Heart left ventricle (tissue), 16 donors: ENCODE measurements around the gene TNFAIP8L2. TPM values are rescaled to one million over a fixed set of nuclear protein-coding genes. Genes with fewer than 3 reads are reported as not detected.

Experiments used
- ATAC-seq, 4 donors: fragments of 200-7000 bp; cut with Tn5 transposase; one replicate each; pipeline ENCODE4 v1.9.1; 2020 to 2022; ENCODE audit warnings: moderate library complexity in 4 of 4, mild to moderate bottlenecking in 3 of 4, moderate number of reproducible peaks in 1 of 4
- DNase-seq, 5 donors: peaks; one replicate each; pipeline ENCODE4 v3.0.0-alpha.2; 2020
- H3K27ac ChIP-seq, 12 donors: fragments of 200-600 bp; sonication (generic) in 4 of 12; one replicate each; pipeline versions ENCODE4 v1.5.0 to v1.8.0; 2016 to 2022; ENCODE audit warnings: mild to moderate bottlenecking in 2 of 12
- H3K27me3 ChIP-seq, 9 donors: fragments of 200-600 bp; sonication (generic) in 2 of 9; one replicate each; pipeline versions ENCODE4 v1.5.1 to v1.8.0; 2016 to 2022; ENCODE audit warnings: mild to moderate bottlenecking in 3 of 9
- H3K36me3 ChIP-seq, 9 donors: fragments of 200-600 bp; sonication (generic) in 2 of 9; one replicate each; pipeline versions ENCODE4 v1.5.0 to v1.8.0; 2018 to 2022; ENCODE audit warnings: mild to moderate bottlenecking in 2 of 9
- H3K4me1 ChIP-seq, 12 donors: fragments of 200-600 bp; sonication (generic) in 4 of 12; one replicate each; pipeline versions ENCODE4 v1.5.0 to v1.8.0; 2016 to 2022; ENCODE audit warnings: mild to moderate bottlenecking in 3 of 12
- H3K4me3 ChIP-seq, 12 donors: fragments of 200-600 bp; sonication (generic) in 4 of 12; one replicate each; pipeline versions ENCODE4 v1.5.0 to v1.8.0; 2017 to 2022; ENCODE audit warnings: mild to moderate bottlenecking in 9 of 12, moderate library complexity in 4 of 12
- H3K9me3 ChIP-seq, 12 donors: fragments of 200-600 bp; sonication (generic) in 4 of 12; one replicate each; pipeline versions ENCODE4 v1.5.0 to v1.8.0; 2016 to 2022; ENCODE audit warnings: mild to moderate bottlenecking in 1 of 12
- POLR2A ChIP-seq, 2 donors: fragments of 450-650 bp; IDR thresholded peaks; one replicate each; pipeline ENCODE4 v1.6.1; 2017; ENCODE audit warnings: antibody characterized with exemption in 2 of 2, mild to moderate bottlenecking in 2 of 2, moderate library complexity in 2 of 2
- WGBS, 4 donors: extraction: QIAGEN DNeasy Blood & Tissue Kit in 2 of 4; methylation state at CpG; one replicate each; pipeline versions ENCODE4 v1.1.5 to v1.1.7; 2013 to 2018; 5-methylcytosine and 5-hydroxymethylcytosine counted together
- intact Hi-C, 10 donors: fragments of 100-400 bp; cut with DNase I; formaldehyde crosslinking; loops; one replicate each; pipeline versions ENCODE4 v1.11.1 to v1.14.2; 2022
- polyA plus RNA-seq, 2 donors: library from polyadenylated mRNA; stranded (reverse); fragments of 200-250 nt; gene quantifications; one replicate each; pipeline ENCODE4 v1.2.3, GENCODE V29; 2013
- total RNA-seq, 9 donors: library from RNA; depleted of rRNA in 2 of 9; stranded (reverse); fragments of >200 nt in 2 of 9; fragmentation: NEBNext Ultra II Directional in 3 of 9; extraction: Animal tissue kit (Norgen Biotek cat#: 25700) in 3 of 9; gene quantifications; one replicate each; pipeline versions ENCODE4 v1.1.0 to v1.2.4, GENCODE V29; 2016 to 2023
- TF ChIP-seq, protein P1 (sequence below), 12 donors: fragments of 200-600 bp; sonication (generic) in 4 of 12; IDR thresholded peaks; one replicate each; pipeline versions ENCODE4 v1.5.0 to v1.8.0; 2018 to 2022; ENCODE audit warnings: antibody characterized with exemption in 12 of 12, mild to moderate bottlenecking in 5 of 12
- donor health status: ischemic (EF 13 %, LVEDD 7.1; RV severe dilation, severe dysfunction).
- donor health status: healthy with polysubstance abuse.
- donor health status: DM: no; HTN: yes; CAD: no.
- donor health status: DM: no; HTN: no; CAD: no.
- donor health status: ischemic (EF 25% LVEDD 6.9; RV normal size, moderate dysfunction).
- donor health status: ischemic (EF 25% LVEDD 5.7; RV mildly dilated, moderate dysfunction).
- donor health status: healthy.
- donor health status: DM: yes; HTN: yes; CAD: no.
- donor health status: ischemic (EF 35%, LVEDD 5.7; RV mildly dilated, moderate dysfunction).
- donor health status: nonischemic (EF 11% LVEDD 7.7; RV severe dilation, severe dysfunction).
- donor health status: DM: yes; HTN: yes; CAD: no.
- donor health status: PGD.
- donor health status: ischemic (EF 29% LVEDD 5.4; RV normal size, mild dysfunction).
- donor health status: nonischemic (EF 23%, LVEDD 6.1; RV moderate dilation, normal function).

Gene TNFAIP8L2
- total and polyA plus RNA-seq, 11 donors, result 0.49 to 7.9 (median 1.6) TPM

DNA sequence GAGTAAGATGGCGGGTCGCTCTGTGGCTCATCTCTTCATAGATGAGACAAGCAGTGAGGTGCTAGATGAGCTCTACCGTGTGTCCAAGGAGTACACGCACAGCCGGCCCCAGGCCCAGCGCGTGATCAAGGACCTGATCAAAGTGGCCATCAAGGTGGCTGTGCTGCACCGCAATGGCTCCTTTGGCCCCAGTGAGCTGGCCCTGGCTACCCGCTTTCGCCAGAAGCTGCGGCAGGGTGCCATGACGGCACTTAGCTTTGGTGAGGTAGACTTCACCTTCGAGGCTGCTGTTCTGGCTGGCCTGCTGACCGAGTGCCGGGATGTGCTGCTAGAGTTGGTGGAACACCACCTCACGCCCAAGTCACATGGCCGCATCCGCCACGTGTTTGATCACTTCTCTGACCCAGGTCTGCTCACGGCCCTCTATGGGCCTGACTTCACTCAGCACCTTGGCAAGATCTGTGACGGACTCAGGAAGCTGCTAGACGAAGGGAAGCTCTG, 2.4 kb downstream of the TNFAIP8L2 start:
- DNase-seq (no peak), ATAC-seq (peak in 1 of 4 donors; percentile 34)
- H3K36me3 ChIP-seq, result peaks cover 0 to 64% (median 47%) of the 10 kb centered on the region in 9 donors
- intact Hi-C loops, result loop anchor here in 7 of 10 donors (5.0 to 10.0 kb wide), 6 partner anchors 36 to 934 kb away; no protein-coding TSS in a partner anchor
- peak overlapping the region in 1 of 12 donors; percentile 71 for H3K4me3 ChIP-seq
- H3K9me3 ChIP-seq, result no peaks in the 10 kb centered on the region
- peak overlapping the region in 4 of 12 donors; percentile 6 to 94 (median 21) for H3K27ac ChIP-seq
- TF ChIP-seq, protein P1, sequence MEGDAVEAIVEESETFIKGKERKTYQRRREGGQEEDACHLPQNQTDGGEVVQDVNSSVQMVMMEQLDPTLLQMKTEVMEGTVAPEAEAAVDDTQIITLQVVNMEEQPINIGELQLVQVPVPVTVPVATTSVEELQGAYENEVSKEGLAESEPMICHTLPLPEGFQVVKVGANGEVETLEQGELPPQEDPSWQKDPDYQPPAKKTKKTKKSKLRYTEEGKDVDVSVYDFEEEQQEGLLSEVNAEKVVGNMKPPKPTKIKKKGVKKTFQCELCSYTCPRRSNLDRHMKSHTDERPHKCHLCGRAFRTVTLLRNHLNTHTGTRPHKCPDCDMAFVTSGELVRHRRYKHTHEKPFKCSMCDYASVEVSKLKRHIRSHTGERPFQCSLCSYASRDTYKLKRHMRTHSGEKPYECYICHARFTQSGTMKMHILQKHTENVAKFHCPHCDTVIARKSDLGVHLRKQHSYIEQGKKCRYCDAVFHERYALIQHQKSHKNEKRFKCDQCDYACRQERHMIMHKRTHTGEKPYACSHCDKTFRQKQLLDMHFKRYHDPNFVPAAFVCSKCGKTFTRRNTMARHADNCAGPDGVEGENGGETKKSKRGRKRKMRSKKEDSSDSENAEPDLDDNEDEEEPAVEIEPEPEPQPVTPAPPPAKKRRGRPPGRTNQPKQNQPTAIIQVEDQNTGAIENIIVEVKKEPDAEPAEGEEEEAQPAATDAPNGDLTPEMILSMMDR (IDR thresholded peaks at IDR 0.05), result no peak
- TF ChIP-seq POLR2A (IDR thresholded peaks at IDR 0.05), result no peak
- peaks cover 0 to 49% (median 7%) of the 10 kb centered on the region in 12 donors for H3K4me1 ChIP-seq
- H3K27me3 ChIP-seq, result no peaks in the 10 kb centered on the region
- WGBS, 4 donors, result 77 to 93% (median 81%) methylated on average over 13 to 22 of the region's 22 CpGs

DNA sequence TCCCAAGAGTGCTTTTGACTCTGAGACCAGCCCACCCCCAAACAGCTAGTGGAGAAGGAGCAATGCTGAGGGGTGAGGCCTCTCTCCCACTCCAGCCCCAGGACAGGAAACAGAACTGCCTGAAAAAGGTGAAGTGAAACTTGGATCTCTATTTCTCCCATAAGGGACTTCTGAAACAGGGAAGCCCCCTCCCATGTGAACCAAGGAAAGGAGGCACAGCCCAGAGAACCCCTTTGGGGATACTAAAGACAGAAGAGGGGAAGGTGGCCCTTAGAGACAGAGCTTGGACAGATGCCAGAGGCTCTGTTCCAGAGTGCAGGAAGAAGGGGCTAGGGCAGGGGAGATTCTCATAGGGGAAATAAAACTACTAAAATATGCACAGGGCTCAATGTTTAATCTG, 2.9 kb downstream of the TNFAIP8L2 start:
- Histone ChIP-seq H3K27ac (peak overlapping the region in 4 of 12 donors; percentile 6 to 94 (median 21)), H3K4me3 (peak overlapping the region in 1 of 12 donors; percentile 71), H3K36me3 (peaks cover 0 to 64% (median 47%) of the 10 kb centered on the region in 9 donors), H3K27me3 (no peaks in the 10 kb centered on the region), H3K4me1 (peaks cover 0 to 52% (median 12%) of the 10 kb centered on the region in 12 donors), H3K9me3 (no peaks in the 10 kb centered on the region)
- intact Hi-C loops, result loop anchor here in 7 of 10 donors (5.0 to 10.0 kb wide), 6 partner anchors 37 to 935 kb away; no protein-coding TSS in a partner anchor
- peak in 1 of 4 donors; percentile 3 for ATAC-seq
- no peak for DNase-seq
- TF ChIP-seq, protein P1 (IDR thresholded peaks at IDR 0.05), result no peak
- no peak for TF ChIP-seq POLR2A (IDR thresholded peaks at IDR 0.05)

DNA sequence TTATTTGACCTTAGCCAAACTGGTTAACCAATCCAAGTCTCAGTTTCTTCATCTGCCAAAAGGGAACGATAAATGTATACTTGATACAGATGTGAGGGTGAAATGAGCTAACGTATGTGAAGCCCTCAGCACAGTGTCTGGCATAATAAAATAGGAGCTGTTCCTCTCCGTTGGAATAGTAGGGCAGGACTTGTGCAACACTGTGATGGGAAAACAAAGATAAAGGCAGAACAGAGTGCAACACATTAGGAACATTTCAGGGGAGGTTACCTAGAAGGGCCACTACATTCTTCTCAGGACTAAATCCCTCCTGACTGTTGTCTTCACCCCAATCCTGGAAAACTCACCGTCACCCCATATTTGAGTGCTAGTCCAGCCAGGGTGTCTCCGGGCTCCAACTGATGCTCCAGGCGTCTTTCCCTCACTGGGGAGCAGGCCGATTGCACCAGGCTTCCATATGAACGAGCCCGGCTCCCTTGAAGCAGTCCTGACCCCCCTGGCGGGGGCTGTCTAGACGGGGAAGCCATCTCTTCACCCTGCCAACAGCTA, 8.4 kb downstream of the TNFAIP8L2 start:
- no peaks in the 10 kb centered on the region for H3K27me3 ChIP-seq
- DNase-seq, result no peak
- peaks cover 0 to 66% (median 50%) of the 10 kb centered on the region in 9 donors for H3K36me3 ChIP-seq
- H3K9me3 ChIP-seq, result no peaks in the 10 kb centered on the region
- intact Hi-C loops, result loop anchor here in 1 of 10 donors (2.0 kb wide), 1 partner anchor 18 kb away; the partner anchor contains the start of gene SEMA6C
- peak overlapping the region; percentile 73 to 96 (median 93) for H3K27ac ChIP-seq
- peaks cover 4 to 52% (median 27%) of the 10 kb centered on the region in 12 donors for H3K4me1 ChIP-seq
- TF ChIP-seq, protein P1 (IDR thresholded peaks at IDR 0.05), result peak in 1 of 12 donors; percentile 6
- no peak for TF ChIP-seq POLR2A (IDR thresholded peaks at IDR 0.05)
- peak; percentile 3 to 20 (median 15) for ATAC-seq
- 15 to 27% (median 19%) methylated on average over 10 to 11 of the region's 11 CpGs for WGBS, 4 donors
- peak overlapping the region; percentile 58 to 91 (median 82) for H3K4me3 ChIP-seq

DNA sequence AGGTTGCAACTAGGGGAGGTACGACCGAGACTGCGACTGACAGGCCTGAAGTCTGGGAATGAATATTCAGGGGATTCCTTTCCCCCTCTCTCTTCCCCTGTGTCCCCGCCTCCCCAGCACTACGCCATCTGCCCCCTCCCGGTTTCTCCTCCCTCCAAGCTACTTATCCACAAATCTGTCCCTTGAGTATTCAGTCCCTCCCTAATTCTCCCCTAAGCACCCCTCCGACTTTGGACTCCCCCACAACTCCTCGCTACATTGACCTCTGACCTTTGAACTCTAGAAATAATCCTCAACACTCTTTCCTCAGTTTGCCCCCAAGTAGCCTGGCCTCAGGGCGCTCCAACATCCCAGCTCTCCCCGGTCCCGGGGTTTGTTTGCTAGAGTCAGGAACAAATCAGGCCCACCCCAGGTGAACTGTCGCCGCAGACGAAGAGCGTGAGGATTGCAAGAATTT, 8.9 kb downstream of the TNFAIP8L2 start:
- peak in 4 of 5 donors; percentile 58 to 71 (median 63) for DNase-seq
- peaks cover 4 to 47% (median 27%) of the 10 kb centered on the region in 12 donors for H3K4me1 ChIP-seq
- WGBS, 4 donors, result 1 to 8% (median 4%) methylated on average over 15 of the region's 15 CpGs
- no peaks in the 10 kb centered on the region for H3K9me3 ChIP-seq
- H3K4me3 ChIP-seq, result peak overlapping the region; percentile 58 to 91 (median 82)
- peak; percentile 52 to 69 (median 61) for ATAC-seq
- no peaks in the 10 kb centered on the region for H3K27me3 ChIP-seq
- H3K36me3 ChIP-seq, result peaks cover 0 to 66% (median 48%) of the 10 kb centered on the region in 9 donors
- H3K27ac ChIP-seq, result peak overlapping the region; percentile 73 to 96 (median 93)
- TF ChIP-seq POLR2A (IDR thresholded peaks at IDR 0.05), result no peak
- TF ChIP-seq, protein P1 (IDR thresholded peaks at IDR 0.05), result no peak
- intact Hi-C loops, result loop anchor here in 1 of 10 donors (2.0 kb wide), 1 partner anchor 19 kb away; the partner anchor contains the start of gene SEMA6C
